ENCODE results near the gene ITGA3.

ITGA3 gene

DNA sequence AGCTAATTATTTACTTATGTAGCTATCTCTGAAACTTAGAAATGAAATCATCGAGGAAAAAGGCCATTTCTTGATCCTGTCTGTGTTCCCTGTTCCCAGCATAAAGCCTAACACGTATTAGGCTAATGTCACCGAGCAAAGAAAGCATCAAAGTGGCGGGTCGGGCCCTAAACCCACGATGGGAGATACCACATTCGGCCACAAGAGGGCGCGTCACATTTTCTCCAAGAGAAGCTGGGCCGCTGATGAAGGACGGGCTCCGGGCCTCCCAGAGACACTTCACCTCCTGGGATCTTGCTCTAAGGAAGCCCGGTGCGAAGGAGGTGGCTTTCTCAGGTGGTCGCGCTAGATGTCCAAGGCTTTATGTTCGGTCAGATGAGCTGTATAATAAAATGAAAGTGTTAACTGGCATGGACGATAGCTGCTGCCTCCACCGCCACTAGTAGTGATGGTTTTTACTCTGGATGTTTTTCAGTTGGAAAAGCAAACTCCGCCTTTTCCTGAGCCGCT, 38.4 kb downstream of the ITGA3 start:
- peak; percentile 75 for DNase-seq (ENCODE audit: low read depth)

DNA sequence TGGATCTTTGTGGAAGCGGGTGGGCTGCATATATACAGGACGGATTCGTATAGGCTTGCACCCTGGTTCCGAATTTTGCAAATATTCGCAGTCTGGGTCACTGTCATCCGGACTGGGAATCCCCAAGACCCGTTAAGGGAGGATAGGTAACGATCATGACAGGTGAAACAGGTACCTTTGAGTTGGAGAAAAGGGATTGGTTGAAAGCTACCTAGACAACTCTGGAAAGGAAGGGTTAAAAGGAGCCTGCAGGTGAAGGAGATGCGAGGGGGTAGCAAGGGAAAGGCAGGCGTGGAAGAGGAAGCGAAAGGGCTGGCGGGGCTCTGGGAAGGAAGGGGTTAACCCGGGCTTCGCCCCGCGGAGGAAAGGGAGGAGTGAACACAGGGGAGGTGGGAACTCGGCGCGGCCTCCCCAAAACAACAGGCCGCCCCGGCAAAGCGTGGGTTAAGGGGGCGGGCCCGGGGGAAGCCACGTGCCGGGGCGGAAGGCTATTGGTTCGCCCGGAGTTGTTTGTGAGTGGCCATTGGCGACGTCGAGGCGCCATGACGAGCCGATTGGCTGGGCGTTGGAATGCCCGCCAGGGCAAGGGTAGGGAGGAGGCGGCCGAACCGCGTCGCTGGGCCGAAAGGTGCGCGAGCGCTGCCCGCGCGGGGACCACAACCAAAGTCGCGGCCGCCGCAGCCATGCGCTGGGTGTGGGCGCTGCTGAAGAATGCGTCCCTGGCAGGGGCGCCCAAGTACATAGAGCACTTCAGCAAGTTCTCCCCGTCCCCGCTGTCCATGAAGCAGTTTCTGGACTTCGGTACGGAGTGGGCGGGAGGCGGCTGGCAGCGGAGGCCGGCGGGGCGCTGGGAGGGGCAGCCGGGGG, 39.1 kb downstream of the ITGA3 start, which contains the start of gene PDK2:
PDK2 (plus strand) TSS at position 599 of the 867 bp plus-strand sequence; CDS start at position 684, 85 bp downstream.
- peak; percentile 94 for DNase-seq (ENCODE audit: low read depth)

- DNase-seq (ENCODE audit: low read depth), result peak; percentile 29
Measured at GRCh38 chr17:50095626-50096037, 39.7 kb downstream of the ITGA3 start.

DNA sequence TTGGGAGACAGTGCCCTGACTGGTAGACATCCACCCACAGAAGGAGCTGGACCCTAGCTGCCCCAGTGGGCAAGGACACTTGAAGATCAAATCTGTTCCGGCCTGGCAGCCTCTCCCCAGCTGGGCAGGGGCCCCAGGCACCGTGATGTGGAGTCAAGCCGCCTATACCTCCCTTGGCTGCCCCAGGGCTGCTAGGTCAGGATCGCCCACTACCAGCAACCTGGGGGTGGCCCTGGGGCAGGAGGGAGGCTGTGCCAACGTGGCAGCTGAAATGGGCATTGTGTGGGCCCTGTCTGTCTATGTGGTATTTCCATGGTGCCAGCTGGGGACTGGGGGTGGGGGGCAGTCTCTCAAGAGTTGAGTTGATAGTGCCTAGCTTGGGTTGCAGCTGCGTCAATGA, 40.2 kb downstream of the ITGA3 start:
- DNase-seq (ENCODE audit: low read depth), result no peak

DNA sequence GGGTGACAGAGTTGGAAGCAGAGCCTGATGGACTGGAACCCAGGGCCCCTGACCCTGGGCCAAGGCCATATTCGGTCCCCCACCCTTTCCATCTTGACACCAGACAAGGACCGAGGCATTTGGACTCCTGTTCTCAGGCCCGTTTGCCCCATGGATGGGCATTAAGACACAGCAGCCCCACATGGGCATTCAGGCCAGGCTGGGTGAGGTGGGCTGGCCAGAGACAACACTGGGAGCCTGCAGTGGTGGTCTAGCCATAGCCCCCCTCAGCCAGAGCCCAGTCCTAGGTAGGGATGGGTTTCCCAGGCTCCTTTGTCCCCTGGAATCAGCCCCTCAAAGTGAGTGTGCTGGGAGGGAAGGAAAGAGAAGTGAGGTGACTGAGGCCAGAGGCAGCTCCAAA, 40.8 kb downstream of the ITGA3 start:
- no peak for DNase-seq (ENCODE audit: low read depth)

DNA sequence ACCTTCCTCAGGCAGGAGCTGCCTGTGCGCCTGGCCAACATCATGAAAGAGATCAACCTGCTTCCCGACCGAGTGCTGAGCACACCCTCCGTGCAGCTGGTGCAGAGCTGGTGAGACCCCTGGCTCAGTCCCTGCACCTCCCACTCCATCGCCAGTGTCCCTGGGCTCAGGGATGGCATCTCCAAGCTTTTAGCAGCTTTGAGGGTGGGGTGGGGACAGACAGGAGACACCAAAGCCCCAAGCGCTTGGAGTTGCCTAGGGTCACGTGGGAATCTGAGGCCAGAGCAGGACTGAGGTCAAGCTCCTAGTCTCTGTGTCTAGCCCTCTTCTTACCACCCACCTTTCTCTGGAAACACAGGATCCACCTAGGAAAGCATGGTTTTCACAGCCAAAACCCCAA, 41.5 kb downstream of the ITGA3 start:
- no peak for DNase-seq (ENCODE audit: low read depth)

DNA sequence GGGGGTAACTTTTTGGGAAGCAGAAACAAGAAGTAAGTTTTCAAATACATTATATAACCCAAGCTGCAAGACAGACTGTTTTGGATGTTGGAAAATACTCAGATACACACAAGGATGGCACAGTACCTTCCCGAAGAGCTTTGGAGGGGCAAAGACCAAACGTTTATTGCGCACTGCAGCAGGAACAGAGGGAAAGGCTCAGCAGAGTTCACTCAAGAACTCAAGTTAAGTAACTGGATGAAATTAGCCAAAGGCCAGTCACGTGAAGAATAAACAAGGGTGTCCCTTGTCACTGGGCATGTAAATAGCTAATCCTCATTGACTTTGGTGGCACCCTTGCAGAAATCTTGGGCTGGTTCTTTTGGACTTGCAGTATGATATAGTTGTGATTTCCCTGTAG, 42.0 kb downstream of the ITGA3 start:
- no peak for DNase-seq (ENCODE audit: low read depth)

GRCh38 chr17:50098583-50098982, 42.7 kb downstream of the ITGA3 start:
- no peak for DNase-seq (ENCODE audit: low read depth)

GRCh38 chr17:50099003-50099402, 43.1 kb downstream of the ITGA3 start:
- no peak for DNase-seq (ENCODE audit: low read depth)

- no peak for DNase-seq (ENCODE audit: low read depth)
Measured at GRCh38 chr17:50100480-50100883, 44.6 kb downstream of the ITGA3 start.

DNA sequence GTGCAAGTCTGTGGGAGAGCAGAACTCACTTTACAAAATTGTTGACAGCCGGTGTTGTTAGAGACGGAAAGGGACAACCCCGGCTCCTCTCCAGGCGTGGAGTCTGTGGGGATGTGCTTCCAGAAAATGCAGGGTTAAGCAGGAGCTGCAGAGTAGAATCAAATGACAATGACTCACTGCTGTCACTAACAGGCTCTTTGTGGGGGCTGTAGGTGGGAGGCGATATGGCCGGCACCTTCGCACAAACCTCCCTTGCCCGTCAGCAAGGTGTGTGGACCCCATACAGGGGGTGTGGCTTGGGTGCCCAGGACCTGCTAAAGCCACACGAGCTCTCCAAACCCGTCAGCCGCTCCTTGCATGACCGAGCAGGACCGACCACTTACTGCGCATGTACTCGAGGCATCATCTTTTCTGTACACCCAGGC, 45.0 kb downstream of the ITGA3 start:
- DNase-seq (ENCODE audit: low read depth), result no peak

GRCh38 chr17:50101346-50102163, 45.6 kb downstream of the ITGA3 start:
- DNase-seq (ENCODE audit: low read depth), result peak; percentile 74

DNA sequence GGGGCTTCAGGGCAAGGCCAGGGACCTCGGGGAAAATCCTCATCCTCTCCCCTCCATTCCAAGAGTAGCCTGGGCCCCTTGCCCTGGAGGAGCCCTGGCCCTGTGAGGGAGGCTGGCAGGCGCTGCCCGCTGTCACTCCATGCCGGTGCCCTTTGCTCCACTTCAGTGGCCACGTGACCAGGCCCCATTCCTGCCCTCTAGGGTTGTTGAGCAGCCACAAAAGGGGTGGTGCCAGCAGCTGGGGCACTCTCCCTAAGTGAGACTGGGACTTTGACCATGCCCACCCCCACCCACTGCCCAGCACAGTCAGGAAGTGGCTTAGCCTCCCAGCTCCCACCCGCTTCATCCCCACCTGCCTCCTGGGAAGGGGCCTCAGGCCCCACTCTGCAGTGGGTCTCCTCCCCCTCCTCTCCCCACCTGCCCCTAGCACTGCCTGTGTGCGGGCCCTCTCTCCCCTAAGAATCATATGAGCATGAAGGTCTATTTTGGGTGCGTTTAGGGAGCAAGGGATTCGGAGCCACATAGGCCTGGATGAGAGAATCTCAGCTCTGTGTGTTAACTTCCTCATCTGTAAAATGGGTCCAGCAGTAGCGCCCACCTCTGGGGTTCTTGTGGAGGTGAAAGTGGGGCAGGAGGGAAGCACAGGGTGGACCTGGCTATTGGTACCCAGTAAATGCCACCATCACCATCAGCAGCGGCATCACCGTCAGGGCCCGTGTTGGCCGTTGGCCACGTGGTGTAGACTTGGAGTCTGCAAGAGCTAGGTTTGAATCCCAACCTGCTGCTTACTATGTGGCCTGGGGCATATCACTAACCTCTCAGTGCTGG, 46.5 kb downstream of the ITGA3 start:
- DNase-seq (ENCODE audit: low read depth), result no peak

GRCh38 chr17:50103252-50103651, 47.3 kb downstream of the ITGA3 start:
- no peak for DNase-seq (ENCODE audit: low read depth)

DNA sequence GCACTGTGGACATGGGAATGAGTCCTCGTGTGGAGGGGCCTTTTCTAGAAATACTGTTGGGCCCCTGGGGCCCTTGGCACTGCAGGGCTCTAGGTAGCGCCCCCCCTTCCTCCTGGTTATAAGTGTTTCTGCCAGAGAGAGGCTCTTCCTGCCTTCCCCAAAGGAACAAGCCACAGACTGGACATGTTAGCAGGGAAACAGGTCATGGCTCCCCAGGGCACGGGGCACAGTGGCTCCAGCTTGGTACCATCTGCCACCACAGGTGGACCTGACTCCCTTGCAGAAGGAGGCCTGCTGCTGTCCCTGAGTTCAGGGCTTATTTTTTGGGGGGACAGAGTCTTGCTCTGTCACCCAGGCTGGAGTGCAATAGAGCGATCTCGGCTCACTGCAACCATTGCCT, 48.0 kb downstream of the ITGA3 start:
- DNase-seq (ENCODE audit: low read depth), result no peak

DNA sequence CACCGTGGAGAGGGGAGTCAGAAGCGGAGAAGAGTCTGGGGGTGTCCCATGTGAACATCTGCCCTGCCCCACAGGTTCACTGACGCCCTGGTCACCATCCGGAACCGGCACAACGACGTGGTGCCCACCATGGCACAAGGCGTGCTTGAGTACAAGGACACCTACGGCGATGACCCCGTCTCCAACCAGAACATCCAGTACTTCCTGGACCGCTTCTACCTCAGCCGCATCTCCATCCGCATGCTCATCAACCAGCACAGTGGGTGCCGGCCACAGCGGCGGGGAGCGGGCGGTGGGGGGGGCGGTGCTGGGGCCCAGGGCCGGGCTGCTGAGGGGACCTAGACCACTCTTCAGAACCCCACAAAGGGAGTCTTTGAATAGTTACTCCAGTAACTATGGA, 49.9 kb downstream of the ITGA3 start:
- DNase-seq (ENCODE audit: low read depth), result no peak

GRCh38 chr17:50106393-50107131, 50.7 kb downstream of the ITGA3 start:
- DNase-seq (ENCODE audit: low read depth), result no peak

GRCh38 chr17:50107790-50108414, 52.0 kb downstream of the ITGA3 start:
- peak; percentile 61 for DNase-seq (ENCODE audit: low read depth)

- no peak for DNase-seq (ENCODE audit: low read depth)
Measured at GRCh38 chr17:50108556-50108955, 52.6 kb downstream of the ITGA3 start.

- DNase-seq (ENCODE audit: low read depth), result no peak
Measured at GRCh38 chr17:50109207-50109606, 53.3 kb downstream of the ITGA3 start.

DNA sequence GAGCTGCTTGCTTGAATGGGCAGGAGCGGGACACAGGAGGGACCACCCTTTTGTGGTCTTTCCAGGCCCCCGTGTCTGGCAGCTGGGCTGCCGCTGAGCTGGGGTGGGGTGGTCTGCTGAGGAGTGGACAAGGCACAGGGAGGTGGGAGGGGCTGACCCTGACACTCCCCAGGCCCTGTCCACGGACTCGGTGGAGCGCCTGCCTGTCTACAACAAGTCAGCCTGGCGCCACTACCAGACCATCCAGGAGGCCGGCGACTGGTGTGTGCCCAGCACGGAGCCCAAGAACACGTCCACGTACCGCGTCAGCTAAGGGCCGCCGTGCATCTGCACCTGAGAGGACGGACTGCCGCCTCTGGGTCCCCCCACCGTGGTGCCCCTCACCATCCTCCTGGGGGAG, 53.9 kb downstream of the ITGA3 start:
- DNase-seq (ENCODE audit: low read depth), result no peak
